Pulmonary artery endothelial cell (primary cell): ENCODE measurements around the gene GRIN3B. TPM values are rescaled to one million over a fixed set of nuclear protein-coding genes. Genes with fewer than 3 reads are reported as not detected.
"Not testable (repeated sequence)": the region's sequence is repeated elsewhere in the genome, so short reads cannot be mapped to it uniquely, and the experiment has no call there.

Experiments
- DNase-seq: peaks from one replicate; pipeline ENCODE4 v3.0.0-alpha.2; 2011; ENCODE audit warnings: low read depth, low spot score
- total RNA-seq: library from RNA; depleted of rRNA; stranded (reverse); fragments of >200 nt; gene quantifications from 2 replicates; pipeline ENCODE4 v1.2.3, GENCODE V29; 2014

Gene GRIN3B
- total RNA-seq, 1 donor from 2014 or later, result 0.59 TPM

DNA sequence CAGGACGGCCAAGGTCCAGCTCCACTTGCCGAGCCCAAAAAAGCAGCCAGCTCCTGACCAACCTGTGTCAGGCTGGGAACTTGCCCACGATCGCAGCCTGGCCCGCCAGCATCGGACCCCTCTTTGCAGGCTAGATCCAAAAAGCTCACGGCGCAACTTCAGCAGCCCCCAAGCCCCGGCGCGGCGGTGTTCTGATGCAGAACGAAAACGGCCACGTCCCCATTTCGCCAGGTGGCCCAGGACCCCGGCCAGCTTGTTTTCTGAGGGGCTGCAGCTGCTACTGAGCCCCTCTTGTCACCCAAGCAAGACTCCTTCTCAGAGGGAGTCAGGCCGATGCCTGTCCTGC lies 19.4 kb downstream of the GRIN3B start:
- no peak for DNase-seq

GRCh38 chr19:1019980-1020867 lies 20.0 kb downstream of the GRIN3B start:
- DNase-seq, result no peak

GRCh38 chr19:1020868-1021425 lies 20.7 kb downstream of the GRIN3B start, which contains the start of gene TMEM259:
Gene TMEM259, minus strand, starts transcription at chr19:1021123. Its CDS starts 127 bp downstream, at chr19:1020996.
- DNase-seq, result peak; percentile 87

- DNase-seq, result not testable (repeated sequence)
Measured at GRCh38 chr19:1023883-1024188, 23.6 kb downstream of the GRIN3B start.

DNA sequence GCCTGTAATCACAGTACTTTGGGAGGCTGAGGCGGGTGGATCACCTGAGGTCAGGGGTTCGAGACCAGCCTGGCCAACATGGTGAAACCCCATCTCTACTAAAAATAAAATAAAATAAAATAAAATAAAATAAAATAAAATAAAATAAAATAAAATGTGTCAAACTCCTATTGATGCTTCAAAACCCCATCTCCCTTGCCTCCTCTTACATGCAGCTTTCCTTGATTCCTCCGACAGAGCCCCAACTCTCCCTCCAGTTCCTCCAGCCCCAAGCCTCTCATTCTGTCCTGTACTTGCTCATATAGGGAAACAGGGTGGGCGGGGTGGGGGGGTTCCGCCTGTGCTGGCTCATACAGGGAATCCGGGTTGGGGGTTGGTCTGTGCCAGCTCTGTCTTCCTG lies 24.9 kb downstream of the GRIN3B start:
- DNase-seq, result not testable (repeated sequence)

- no peak for DNase-seq
Measured at GRCh38 chr19:1025960-1026782, 26.0 kb downstream of the GRIN3B start, which contains the start of gene CNN2. Gene CNN2, plus strand, starts transcription at chr19:1026608. Its CDS starts 54 bp downstream, at chr19:1026662.

GRCh38 chr19:1026783-1027649 lies 26.8 kb downstream of the GRIN3B start:
- no peak for DNase-seq

DNA sequence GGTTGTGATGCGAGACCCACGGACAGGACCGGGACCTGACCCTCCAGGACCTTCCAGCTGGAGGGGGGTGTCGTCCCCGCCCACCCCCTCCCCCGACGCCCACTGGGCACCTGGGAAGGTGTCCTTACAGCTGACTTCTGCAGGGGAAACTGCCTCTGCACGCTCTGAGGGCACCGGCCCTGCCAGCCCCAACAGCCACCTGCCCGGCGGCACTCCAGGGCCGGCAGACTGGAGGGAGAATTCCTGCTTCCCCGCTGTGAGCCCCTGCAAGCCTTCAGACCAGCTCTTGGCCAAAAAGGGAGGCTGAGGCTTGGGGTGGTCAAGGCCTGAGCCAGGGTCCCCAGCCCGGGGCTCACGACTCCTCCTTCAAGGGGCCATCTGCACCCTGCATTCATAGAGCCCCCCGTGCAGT lies 27.4 kb downstream of the GRIN3B start:
- no peak for DNase-seq

- DNase-seq, result no peak
Measured at GRCh38 chr19:1028062-1028926, 28.1 kb downstream of the GRIN3B start.

GRCh38 chr19:1032264-1032867 lies 32.1 kb downstream of the GRIN3B start:
- DNase-seq, result no peak

- DNase-seq, result no peak
Measured at GRCh38 chr19:1035998-1036621, 35.9 kb downstream of the GRIN3B start.

DNA sequence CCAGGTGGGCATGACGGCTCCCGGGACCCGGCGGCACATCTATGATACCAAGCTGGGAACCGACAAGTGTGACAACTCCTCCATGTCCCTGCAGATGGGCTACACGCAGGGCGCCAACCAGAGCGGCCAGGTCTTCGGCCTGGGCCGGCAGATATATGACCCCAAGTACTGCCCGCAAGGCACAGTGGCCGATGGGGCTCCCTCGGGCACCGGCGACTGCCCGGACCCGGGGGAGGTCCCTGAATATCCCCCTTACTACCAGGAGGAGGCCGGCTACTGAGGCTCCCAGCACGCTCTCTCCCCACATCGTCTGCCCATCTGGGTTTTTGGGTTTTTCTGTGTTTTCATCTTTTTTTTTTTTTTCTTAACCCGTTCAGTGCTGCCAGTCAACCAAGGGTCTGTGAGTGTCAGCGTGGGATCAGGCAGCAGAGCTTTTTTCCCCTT lies 37.4 kb downstream of the GRIN3B start:
- DNase-seq, result no peak

DNA sequence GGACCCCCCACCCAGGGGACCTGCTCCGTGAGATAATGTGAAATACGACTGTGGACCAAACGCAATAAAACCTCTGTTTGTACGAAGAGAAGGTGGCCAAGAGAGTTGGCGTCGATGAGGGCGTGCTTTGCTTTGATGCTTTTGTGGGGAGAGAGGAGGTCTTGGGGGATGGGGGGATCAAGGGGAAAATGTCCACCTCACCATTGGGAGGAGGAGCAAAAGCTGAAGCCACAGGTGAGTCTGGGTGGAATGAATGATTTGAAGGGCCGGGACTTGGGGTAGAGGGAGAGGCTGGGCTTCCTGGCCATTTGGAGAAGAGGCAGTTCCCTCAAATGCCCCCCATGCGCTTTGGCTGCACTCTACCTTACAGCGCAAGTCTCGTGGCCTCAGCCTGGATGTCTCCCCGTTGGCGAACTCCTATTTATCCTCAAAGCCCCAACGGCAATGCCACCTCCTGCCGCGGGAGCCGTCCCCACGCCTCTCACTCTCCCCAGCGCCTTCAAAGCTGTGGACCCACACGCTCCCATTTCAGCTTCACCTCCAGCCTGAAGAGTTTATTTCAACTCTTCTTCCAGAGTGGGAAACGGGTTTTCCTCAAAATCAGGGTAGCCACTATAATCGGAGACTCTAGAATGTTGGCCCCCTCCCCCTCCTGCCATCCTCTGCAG lies 38.9 kb downstream of the GRIN3B start:
- DNase-seq, result no peak

DNA sequence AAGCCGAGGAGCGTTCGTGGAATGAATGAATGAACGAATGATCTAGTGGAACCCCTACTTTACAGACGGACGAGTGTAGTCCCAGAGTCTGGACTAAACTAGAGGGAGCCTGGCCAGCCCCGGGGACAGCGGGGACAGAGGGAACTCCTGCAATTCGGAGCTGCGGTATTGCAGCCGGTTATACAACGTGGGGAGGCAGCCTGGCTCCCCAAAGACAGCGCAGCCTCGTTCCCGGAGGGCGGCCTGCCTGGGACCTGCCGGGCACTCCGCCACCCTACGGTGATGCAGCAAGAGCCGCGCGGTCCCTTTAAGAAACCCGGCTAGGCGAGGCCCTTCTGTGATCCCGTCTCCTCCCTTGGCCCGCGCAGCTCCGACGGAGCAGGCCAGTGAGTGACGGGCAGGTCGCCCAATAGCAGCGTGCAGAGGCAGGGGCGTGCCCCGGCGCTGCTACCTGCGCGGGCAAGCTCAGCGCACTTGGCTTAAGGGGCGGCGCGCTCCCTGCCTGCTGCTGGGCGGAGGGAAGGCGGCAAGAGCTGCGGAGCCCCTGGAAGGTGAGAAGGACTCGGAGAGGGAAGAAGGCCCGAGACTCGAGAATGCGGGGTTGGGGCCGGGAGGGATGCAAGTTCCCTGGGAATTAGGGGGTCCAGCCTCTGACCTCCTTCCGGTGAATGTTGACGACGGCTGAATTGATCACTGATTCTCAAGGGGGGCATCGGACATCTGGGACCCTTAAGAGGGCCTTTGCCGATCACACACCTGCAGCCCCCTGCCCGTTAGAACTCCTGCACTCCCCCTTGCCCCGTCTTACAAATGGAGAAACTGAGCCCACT lies 39.6 kb downstream of the GRIN3B start, which contains the start of gene ABCA7:
TSS of gene ABCA7 (plus strand) at position 462 of the 830 bp plus-strand sequence. CDS start 1,255 bp downstream, outside the sequence.
- DNase-seq, result peak; percentile 86

DNA sequence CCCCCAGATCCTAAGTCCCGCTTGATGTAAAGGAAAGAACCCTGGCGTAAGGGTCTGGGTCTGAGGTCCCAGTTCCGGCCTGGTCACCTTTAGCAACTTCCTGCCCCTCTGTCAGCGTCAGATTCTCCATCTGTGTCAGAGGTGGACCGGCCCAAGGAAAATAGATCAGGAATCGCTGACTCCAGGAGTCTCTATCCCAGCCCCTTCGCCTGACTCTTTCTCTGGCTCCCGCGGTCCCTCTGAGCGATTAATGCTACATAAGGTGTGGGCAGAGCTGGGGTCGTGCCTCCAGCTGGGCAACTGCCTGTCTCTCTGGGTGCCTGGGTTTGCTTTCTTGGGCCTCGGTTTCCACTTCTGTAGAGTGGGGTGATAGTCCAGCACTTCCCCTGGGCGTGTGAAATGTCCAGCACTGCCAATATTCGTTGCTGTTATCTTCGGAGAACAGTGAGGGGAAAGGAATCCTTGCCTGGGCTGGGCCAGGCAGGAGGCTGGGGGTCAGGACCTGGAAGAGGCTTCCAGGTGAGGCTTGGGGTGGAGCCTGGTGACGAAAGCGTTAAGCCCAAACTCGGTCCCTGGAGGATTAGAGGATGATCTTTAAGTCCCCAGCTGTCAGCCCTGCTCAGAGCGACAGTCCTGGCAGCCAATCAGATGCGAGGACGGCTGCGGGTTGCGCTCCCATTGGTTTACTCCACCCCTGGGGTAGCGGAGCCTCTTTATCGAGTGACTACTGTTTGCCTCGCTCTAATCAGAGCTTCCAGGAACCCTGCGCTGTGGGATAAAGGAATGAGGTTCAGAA lies 40.5 kb downstream of the GRIN3B start:
- peak; percentile 71 for DNase-seq

DNA sequence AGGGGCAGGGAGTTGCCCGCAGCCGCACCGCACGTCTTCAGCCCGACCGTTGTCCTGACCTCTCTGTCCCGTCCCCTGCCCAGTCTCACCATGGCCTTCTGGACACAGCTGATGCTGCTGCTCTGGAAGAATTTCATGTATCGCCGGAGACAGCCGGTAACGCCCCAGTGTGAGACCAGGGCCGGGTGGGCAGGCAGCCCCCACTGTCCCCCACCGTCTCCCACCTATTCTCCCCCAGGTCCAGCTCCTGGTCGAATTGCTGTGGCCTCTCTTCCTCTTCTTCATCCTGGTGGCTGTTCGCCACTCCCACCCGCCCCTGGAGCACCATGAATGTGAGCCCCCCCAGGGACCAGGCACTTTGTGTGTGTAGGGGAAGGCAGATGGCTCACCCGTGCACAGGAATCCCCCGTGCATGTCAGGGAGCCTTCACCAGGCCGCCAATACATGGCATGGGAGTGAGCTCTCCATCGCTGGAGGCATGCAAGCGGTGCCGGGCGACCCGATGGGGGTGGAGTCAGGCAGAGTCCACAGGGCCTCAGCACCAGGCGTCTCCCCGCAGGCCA lies 41.1 kb downstream of the GRIN3B start:
- DNase-seq, result no peak
